Gastroesophageal sphincter (tissue), 4 donors: Measurements from ENCODE around the gene PXN. TPM values are rescaled to one million over a fixed set of nuclear protein-coding genes. Genes with fewer than 3 reads are reported as not detected.

Experiments
- ATAC-seq: fragments of 150-250 bp; one replicate; pipeline ENCODE4 v1.9.1; 2016; ENCODE audit warnings: mild to moderate bottlenecking, moderate library complexity
- H3K27ac ChIP-seq, 4 donors: fragments of 200-600 bp; sonication (generic) in 3 of 4; 1 replicate in 3 of 4; 2 replicates in 1 of 4; pipeline ENCODE4 v1.5.1; 2016 to 2019
- H3K27me3 ChIP-seq: fragments of 200-600 bp; sonication (generic); one replicate; pipeline ENCODE4 v1.5.1; 2019
- H3K36me3 ChIP-seq, 2 donors: fragments of 200-600 bp; sonication (generic); one replicate each; pipeline ENCODE4 v1.5.1; 2019; ENCODE audit warnings: control low read depth in 1 of 2
- H3K4me1 ChIP-seq, 3 donors: fragments of 200-600 bp; sonication (generic); 1 replicate in 2 of 3; 2 replicates in 1 of 3; pipeline ENCODE4 v1.5.1; 2016 to 2019; ENCODE audit warnings: control low read depth in 2 of 3
- H3K4me3 ChIP-seq, 2 donors: fragments of 200-600 bp; sonication (generic); one replicate each; pipeline ENCODE4 v1.5.1; 2019; ENCODE audit warnings: mild to moderate bottlenecking in 1 of 2, moderate library complexity in 1 of 2
- H3K9me3 ChIP-seq, 3 donors: fragments of 200-600 bp; sonication (generic); one replicate each; pipeline ENCODE4 v1.5.1; 2017 to 2019; ENCODE audit warnings: control low read depth in 2 of 3
- CTCF ChIP-seq, 4 experiments: fragments of 200-600 bp in 2 of 4; fragments of 450-650 bp in 2 of 4; sonication (generic) in 1 of 4; IDR thresholded peaks; one replicate each; pipeline ENCODE4 v1.5.1; 2017 to 2019; ENCODE audit warnings: antibody characterized with exemption in 4 of 4, mild to moderate bottlenecking in 2 of 4, moderate library complexity in 2 of 4
- EP300 ChIP-seq: sonication (generic); formaldehyde crosslinking; IDR thresholded peaks from one replicate; pipeline ENCODE4 v1.6.1; 2017; ENCODE audit warnings: antibody characterized with exemption, mild to moderate bottlenecking
- POLR2A ChIP-seq, 2 donors: fragments of 450-650 bp; IDR thresholded peaks; one replicate each; pipeline ENCODE4 v1.6.1; 2017; ENCODE audit warnings: antibody characterized with exemption in 2 of 2, mild to moderate bottlenecking in 2 of 2, moderate library complexity in 1 of 2
- POLR2AphosphoS5 ChIP-seq: sonication (generic); formaldehyde crosslinking; IDR thresholded peaks from one replicate; pipeline ENCODE4 v1.6.1; 2017; ENCODE audit warnings: antibody characterized with exemption
- WGBS, 2 donors: methylation state at CpG; one replicate each; pipeline ENCODE4 v1.1.5; 2018; ENCODE audit warnings: low coverage in 1 of 2; 5-methylcytosine and 5-hydroxymethylcytosine counted together
- total RNA-seq, 4 donors: library from RNA; depleted of rRNA; stranded (reverse); fragments of >200 nt; gene quantifications; one replicate each; pipeline ENCODE4 v1.1.0, GENCODE V29; 2016

Gene PXN
- total RNA-seq, 4 donors from 2014 or later: 43.2 to 80.4 (median 59.4) TPM

GRCh38 chr12:120220838-120221575 lies 44.5 kb downstream of the PXN start:
- Histone ChIP-seq H3K9me3 (no peaks in the 10 kb centered on the region), H3K36me3 (peaks cover 0 to 86% of the 10 kb centered on the region in 2 donors), H3K27ac (peak overlapping the region in 1 of 4 donors; percentile 4), H3K27me3 (no peaks in the 10 kb centered on the region), H3K4me3 (no peak overlapping the region), H3K4me1 (peaks cover 0 to 24% (median 20%) of the 10 kb centered on the region in 3 donors)
- WGBS, 2 donors: 67% methylated on average over 7 of the region's 10 CpGs; no CpG with 5 or more reads in 1 of the 2 donors
- no peak for ATAC-seq
- TF ChIP-seq CTCF (IDR thresholded peaks at IDR 0.05) (no peak), POLR2AphosphoS5 (no peak), EP300 (no peak), POLR2A (IDR thresholded peaks at IDR 0.05) (no peak)

GRCh38 chr12:120218680-120219606 lies 46.6 kb downstream of the PXN start:
- 67 to 90% methylated on average over 2 to 3 of the region's 19 CpGs for WGBS, 2 donors

GRCh38 chr12:120216742-120217605 lies 48.6 kb downstream of the PXN start:
- H3K4me1 ChIP-seq: no peaks in the 10 kb centered on the region
- TF ChIP-seq POLR2AphosphoS5: no peak
- no peak for TF ChIP-seq EP300
- no peak for TF ChIP-seq CTCF (IDR thresholded peaks at IDR 0.05)
- no peak for TF ChIP-seq POLR2A (IDR thresholded peaks at IDR 0.05)
- peaks cover 0 to 100% of the 10 kb centered on the region in 2 donors for H3K36me3 ChIP-seq
- no peaks in the 10 kb centered on the region for H3K9me3 ChIP-seq
- no peak overlapping the region for H3K27ac ChIP-seq
- ATAC-seq: peak; percentile 7
- H3K4me3 ChIP-seq: no peak overlapping the region
- no peaks in the 10 kb centered on the region for H3K27me3 ChIP-seq
- WGBS, 2 donors: 73 to 91% methylated on average over 6 to 7 of the region's 32 CpGs

More at GRCh38 chr12:120218680-120219606, 46.6 kb downstream of the PXN start:
- Histone ChIP-seq H3K4me3 (no peak overlapping the region), H3K27ac (no peak overlapping the region), H3K9me3 (no peaks in the 10 kb centered on the region), H3K4me1 (peaks cover 0 to 4% (median 0%) of the 10 kb centered on the region in 3 donors), H3K36me3 (peaks cover 0 to 100% of the 10 kb centered on the region in 2 donors), H3K27me3 (no peaks in the 10 kb centered on the region)
- ATAC-seq: no peak
- TF ChIP-seq POLR2AphosphoS5: no peak
- no peak for TF ChIP-seq POLR2A (IDR thresholded peaks at IDR 0.05)
- TF ChIP-seq CTCF (IDR thresholded peaks at IDR 0.05): no peak
- no peak for TF ChIP-seq EP300

- Histone ChIP-seq H3K27ac (no peak overlapping the region), H3K36me3 (peaks cover 0 to 100% of the 10 kb centered on the region in 2 donors)
- ATAC-seq: no peak
Measured at GRCh38 chr12:120215766-120216735, 49.5 kb downstream of the PXN start.

More at GRCh38 chr12:120215766-120216735, 49.5 kb downstream of the PXN start:
- H3K4me1 ChIP-seq: no peaks in the 10 kb centered on the region
- H3K9me3 ChIP-seq: no peaks in the 10 kb centered on the region
- 77 to 100% methylated on average over 2 to 11 of the region's 23 CpGs for WGBS, 2 donors
- H3K27me3 ChIP-seq: no peaks in the 10 kb centered on the region
- H3K4me3 ChIP-seq: no peak overlapping the region
- TF ChIP-seq POLR2A (IDR thresholded peaks at IDR 0.05) (no peak), EP300 (no peak), POLR2AphosphoS5 (no peak), CTCF (IDR thresholded peaks at IDR 0.05) (no peak)
